ENCODE measurements around the gene SLIT3.

Gene SLIT3

GRCh38 chr5:169279125-169279524 lies 21.8 kb downstream of the SLIT3 start:
- H3K4me3 ChIP-seq (ENCODE audit: low read depth, low read length): no peak overlapping the region
- no peak for TF ChIP-seq MYC (IDR thresholded peaks at IDR 0.05; ENCODE audit: low read depth, low read length)
- DNase-seq (ENCODE audit: low read depth): no peak

- H3K4me3 ChIP-seq (ENCODE audit: low read depth, low read length): no peak overlapping the region
- TF ChIP-seq POLR2A (IDR thresholded peaks at IDR 0.05; ENCODE audit: extremely low read depth, insufficient read length): no peak
- no peak for DNase-seq (ENCODE audit: low read depth)
Observed at GRCh38 chr5:169273881-169274280, 27.1 kb downstream of the SLIT3 start.

DNA sequence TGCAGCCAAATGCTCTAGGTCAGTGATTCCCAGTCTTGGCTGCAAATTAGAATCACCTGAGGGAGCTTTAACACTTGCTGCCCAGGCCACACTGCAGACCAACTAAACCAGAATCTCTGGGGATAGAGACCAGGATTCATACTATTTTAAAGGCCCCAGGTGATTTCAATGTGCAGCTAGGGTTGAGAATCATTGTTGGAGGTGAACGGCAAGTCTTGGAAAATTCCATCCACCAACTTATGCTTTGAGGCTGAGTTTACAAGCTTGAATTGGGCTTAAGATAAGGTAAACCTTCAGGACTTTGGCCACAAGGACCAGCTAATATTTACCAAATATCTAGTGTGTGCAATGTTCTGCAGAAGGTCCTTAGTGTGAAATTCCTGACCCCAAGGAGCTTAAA lies 27.5 kb downstream of the SLIT3 start:
- H3K4me3 ChIP-seq (ENCODE audit: low read depth, low read length): no peak overlapping the region
- TF ChIP-seq MYC (IDR thresholded peaks at IDR 0.05; ENCODE audit: low read depth, low read length) (no peak), CTCF (IDR thresholded peaks at IDR 0.05; ENCODE audit: low read depth, low read length) (no peak), POLR2A (IDR thresholded peaks at IDR 0.05; ENCODE audit: extremely low read depth, insufficient read length) (no peak)
- TF ChIP-seq, protein P1, sequence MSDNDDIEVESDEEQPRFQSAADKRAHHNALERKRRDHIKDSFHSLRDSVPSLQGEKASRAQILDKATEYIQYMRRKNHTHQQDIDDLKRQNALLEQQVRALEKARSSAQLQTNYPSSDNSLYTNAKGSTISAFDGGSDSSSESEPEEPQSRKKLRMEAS (IDR thresholded peaks at IDR 0.05; ENCODE audit: low read depth, low read length): no peak

DNA sequence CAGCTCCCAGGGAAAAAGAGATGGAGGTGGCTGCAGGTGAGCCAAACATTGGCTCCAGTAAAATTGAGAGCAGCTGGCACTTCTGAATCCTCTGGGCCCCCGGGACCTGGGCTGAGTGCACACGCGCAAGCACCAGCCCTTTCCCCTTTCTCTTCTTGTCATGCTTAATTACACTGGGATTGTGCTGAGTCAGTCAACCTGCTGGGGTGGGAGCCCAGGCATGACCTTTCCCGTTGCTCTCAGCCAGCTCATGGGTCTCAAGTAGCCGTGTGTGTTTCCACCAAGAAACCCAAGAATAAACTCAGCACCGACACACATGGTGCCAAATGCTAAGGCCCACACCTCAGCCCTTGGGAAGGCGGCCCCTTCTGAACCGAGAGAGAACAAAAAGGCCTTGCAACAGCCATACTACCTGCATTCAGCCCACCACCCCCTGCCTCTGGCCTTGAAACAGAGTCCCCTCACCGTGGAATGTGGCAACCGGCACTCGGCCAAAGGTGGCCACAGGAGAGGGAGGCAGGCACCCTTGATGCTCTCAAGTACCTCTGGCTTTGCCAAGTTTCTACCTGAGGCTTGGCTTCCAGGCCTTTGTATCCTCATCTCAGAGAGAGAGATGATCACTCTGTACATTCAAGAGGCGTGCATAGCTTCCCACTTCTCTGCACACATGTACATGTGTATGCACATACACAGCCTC lies 28.1 kb downstream of the SLIT3 start:
- H3K4me3 ChIP-seq (ENCODE audit: low read depth, low read length): no peak overlapping the region
- DNase-seq (ENCODE audit: low read depth): no peak
- TF ChIP-seq POLR2A (IDR thresholded peaks at IDR 0.05; ENCODE audit: extremely low read depth, insufficient read length): no peak
- no peak for TF ChIP-seq CTCF (IDR thresholded peaks at IDR 0.05; ENCODE audit: low read depth, low read length)
- no peak for TF ChIP-seq MYC (IDR thresholded peaks at IDR 0.05; ENCODE audit: low read depth, low read length)
- TF ChIP-seq, protein P1 (IDR thresholded peaks at IDR 0.05; ENCODE audit: low read depth, low read length): no peak

More for the DNA sequence above, 27.5 kb downstream of the SLIT3 start:
- no peak for DNase-seq (ENCODE audit: low read depth)

DNA sequence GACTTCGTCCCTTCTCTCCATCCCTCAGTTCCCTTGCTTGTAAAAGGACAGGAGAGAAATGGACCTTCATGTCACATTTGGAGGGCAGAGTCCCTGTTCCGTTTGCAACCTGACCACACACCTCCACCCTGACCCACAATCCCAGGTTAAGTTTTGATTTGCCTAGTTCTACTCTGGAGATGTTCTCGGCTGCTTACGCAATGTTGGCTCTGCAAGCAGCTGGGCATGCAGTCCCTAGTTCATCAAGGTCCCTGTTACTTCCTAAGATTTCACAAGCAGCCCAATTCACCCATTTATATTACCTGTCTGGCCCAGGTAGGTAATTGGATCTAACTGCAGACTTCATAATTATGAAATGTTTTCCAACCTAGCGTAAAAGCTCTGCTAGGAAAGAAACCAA lies 28.8 kb downstream of the SLIT3 start:
- H3K4me3 ChIP-seq (ENCODE audit: low read depth, low read length): no peak overlapping the region
- DNase-seq (ENCODE audit: low read depth): no peak
- TF ChIP-seq POLR2A (IDR thresholded peaks at IDR 0.05; ENCODE audit: extremely low read depth, insufficient read length): no peak
- TF ChIP-seq, protein P1 (IDR thresholded peaks at IDR 0.05; ENCODE audit: low read depth, low read length): no peak
- TF ChIP-seq MYC (IDR thresholded peaks at IDR 0.05; ENCODE audit: low read depth, low read length): no peak
- TF ChIP-seq CTCF (IDR thresholded peaks at IDR 0.05; ENCODE audit: low read depth, low read length): no peak

- DNase-seq (ENCODE audit: low read depth): no peak
- H3K4me3 ChIP-seq (ENCODE audit: low read depth, low read length): no peak overlapping the region
- TF ChIP-seq MYC (IDR thresholded peaks at IDR 0.05; ENCODE audit: low read depth, low read length) (no peak), POLR2A (IDR thresholded peaks at IDR 0.05; ENCODE audit: extremely low read depth, insufficient read length) (no peak), CTCF (IDR thresholded peaks at IDR 0.05; ENCODE audit: low read depth, low read length) (no peak)
- TF ChIP-seq, protein P1 (IDR thresholded peaks at IDR 0.05; ENCODE audit: low read depth, low read length): no peak
Observed at GRCh38 chr5:169270827-169271226, 30.1 kb downstream of the SLIT3 start.

- TF ChIP-seq POLR2A (IDR thresholded peaks at IDR 0.05; ENCODE audit: extremely low read depth, insufficient read length): no peak
- TF ChIP-seq MYC (IDR thresholded peaks at IDR 0.05; ENCODE audit: low read depth, low read length): no peak
- TF ChIP-seq, protein P1 (IDR thresholded peaks at IDR 0.05; ENCODE audit: low read depth, low read length): no peak
- no peak for TF ChIP-seq CTCF (IDR thresholded peaks at IDR 0.05; ENCODE audit: low read depth, low read length)
- no peak for DNase-seq (ENCODE audit: low read depth)
- H3K4me3 ChIP-seq (ENCODE audit: low read depth, low read length): no peak overlapping the region
Observed at GRCh38 chr5:169268019-169268418, 32.9 kb downstream of the SLIT3 start.

Measured in NB4 (cell line).